Measurements from ENCODE around the gene PRKN.

PRKN gene

GRCh38 chr6:162220876-162221275 is 506.7 kb downstream of the PRKN start:
- no peak for DNase-seq

GRCh38 chr6:162219266-162219665 is 508.3 kb downstream of the PRKN start:
- no peak for DNase-seq

- DNase-seq, result no peak
Observed at GRCh38 chr6:162217811-162218493, 509.6 kb downstream of the PRKN start.

- DNase-seq, result no peak
Observed at GRCh38 chr6:162217058-162217457, 510.5 kb downstream of the PRKN start.

- no peak for DNase-seq
Observed at GRCh38 chr6:162211777-162212176, 515.8 kb downstream of the PRKN start.

GRCh38 chr6:162211022-162211421 is 516.5 kb downstream of the PRKN start:
- no peak for DNase-seq

GRCh38 chr6:162203287-162203686 is 524.3 kb downstream of the PRKN start:
- DNase-seq, result no peak

GRCh38 chr6:162200945-162201690 is 526.4 kb downstream of the PRKN start:
- DNase-seq, result no peak

GRCh38 chr6:162200041-162200440 is 527.5 kb downstream of the PRKN start:
- no peak for DNase-seq

- no peak for DNase-seq
Observed at GRCh38 chr6:162198925-162199324, 528.6 kb downstream of the PRKN start.

GRCh38 chr6:162198076-162198475 is 529.5 kb downstream of the PRKN start:
- DNase-seq, result no peak

GRCh38 chr6:162195441-162195840 is 532.1 kb downstream of the PRKN start:
- DNase-seq, result no peak

GRCh38 chr6:162190981-162191380 is 536.6 kb downstream of the PRKN start:
- no peak for DNase-seq

- DNase-seq, result no peak
Observed at GRCh38 chr6:162187168-162187935, 540.2 kb downstream of the PRKN start.

GRCh38 chr6:162184465-162184864 is 543.1 kb downstream of the PRKN start:
- no peak for DNase-seq

GRCh38 chr6:162181741-162182401 is 545.7 kb downstream of the PRKN start:
- DNase-seq, result no peak

GRCh38 chr6:162181111-162181510 is 546.5 kb downstream of the PRKN start:
- DNase-seq, result no peak

GRCh38 chr6:162179196-162179951 is 548.2 kb downstream of the PRKN start:
- DNase-seq, result no peak

GRCh38 chr6:162178666-162179065 is 548.9 kb downstream of the PRKN start:
- no peak for DNase-seq

- no peak for DNase-seq
Observed at GRCh38 chr6:162178266-162178665, 549.3 kb downstream of the PRKN start.

- DNase-seq, result no peak
Observed at GRCh38 chr6:162177746-162178145, 549.8 kb downstream of the PRKN start.

- DNase-seq, result no peak
Observed at GRCh38 chr6:162173466-162173865, 554.1 kb downstream of the PRKN start.

Measured in RPMI8226 (cell line).